ENCODE data around the gene ZNF594.
"Not testable (repeated sequence)": the region's sequence is repeated elsewhere in the genome, so short reads cannot be mapped to it uniquely, and the experiment has no call there.

- TF ChIP-seq CTCF (conservative IDR thresholded peaks at IDR 0.05 in 1 of 2, IDR thresholded peaks at IDR 0.05 in 1 of 2; ENCODE audit: extremely low read depth in 1 of 2, insufficient read depth in 1 of 2, low read depth in 1 of 2, low read length in 2 of 2); EZH2 (IDR thresholded peaks at IDR 0.05; ENCODE audit: borderline replicate concordance, low read length): not testable (repeated sequence)
Measured at GRCh38 chr17:5136580-5137412, 54.9 kb downstream of the ZNF594 start.
